CD14-positive monocyte (primary cell): ENCODE results near the gene SLC4A11. TPM values are rescaled to one million over a fixed set of nuclear protein-coding genes. Genes with fewer than 3 reads are reported as not detected.

Source experiments
- DNase-seq, 3 donors: peaks; one replicate each; pipeline ENCODE4 v3.0.0-alpha.2; 2011 to 2022
- H2AFZ ChIP-seq: 2 replicates; pipeline ENCODE4 v1.6.0; 2012; ENCODE audit warnings: mild to moderate bottlenecking, low read depth, low read length, inconsistent platforms; ENCODE audit not compliant: insufficient read depth, poor library complexity, severe bottlenecking
- H3K27ac ChIP-seq, 2 donors: 1 replicate in 1 of 2; 2 replicates in 1 of 2; pipeline ENCODE4 v1.5.1; 2012 to 2013; ENCODE audit warnings: low read length in 2 of 2, control low read depth in 1 of 2, inconsistent platforms in 1 of 2, low read depth in 1 of 2, mild to moderate bottlenecking in 1 of 2
- H3K27me3 ChIP-seq, 2 donors: one replicate each; pipeline versions ENCODE4 v1.6.0 to v1.6.1; 2011 to 2013; ENCODE audit warnings: low read length in 2 of 2; ENCODE audit not compliant: control insufficient read depth in 2 of 2, insufficient read depth in 2 of 2
- H3K36me3 ChIP-seq, 2 donors: replicated peaks in 1 of 2; 1 replicate in 1 of 2; 2 replicates in 1 of 2; pipeline versions ENCODE4 v1.5.1 to v1.6.1; 2012 to 2013; ENCODE audit warnings: low read length in 2 of 2, control low read depth in 1 of 2, inconsistent platforms in 1 of 2, mild to moderate bottlenecking in 1 of 2; ENCODE audit not compliant: insufficient read depth in 2 of 2, control insufficient read depth in 1 of 2
- H3K4me1 ChIP-seq, 2 donors: 1 replicate in 1 of 2; 2 replicates in 1 of 2; pipeline versions ENCODE4 v1.5.1 to v1.6.1; 2012 to 2013; ENCODE audit warnings: low read length in 2 of 2, control low read depth in 1 of 2, inconsistent platforms in 1 of 2, mild to moderate bottlenecking in 1 of 2, moderate library complexity in 1 of 2; ENCODE audit not compliant: insufficient read depth in 2 of 2, control insufficient read depth in 1 of 2
- H3K4me2 ChIP-seq: replicated peaks from 2 replicates; pipeline ENCODE3; 2012; ENCODE audit warnings: low read length, moderate library complexity, mild to moderate bottlenecking; ENCODE audit not compliant: poor library complexity, severe bottlenecking; ENCODE audit errors: extremely low read depth
- H3K4me3 ChIP-seq, 3 experiments: fragments of 200-600 bp in 1 of 3; sonication (generic) in 1 of 3; replicated peaks in 1 of 3; 1 replicate in 2 of 3; 2 replicates in 1 of 3; pipeline ENCODE4 v1.5.1; 2011 to 2013; ENCODE audit warnings: low read length in 3 of 3, mild to moderate bottlenecking in 3 of 3, control low read depth in 2 of 3, low read depth in 2 of 3, inconsistent platforms in 1 of 3, moderate library complexity in 1 of 3
- H3K79me2 ChIP-seq: 2 replicates; pipeline ENCODE4 v1.6.0; 2012; ENCODE audit warnings: mild to moderate bottlenecking, control low read depth, inconsistent platforms, low read length, moderate library complexity; ENCODE audit not compliant: insufficient read depth
- H3K9ac ChIP-seq: 2 replicates; pipeline ENCODE4 v1.6.0; 2017; ENCODE audit warnings: low read length, mild to moderate bottlenecking; ENCODE audit not compliant: insufficient read depth, poor library complexity, severe bottlenecking
- H3K9me3 ChIP-seq, 2 donors: replicated peaks in 1 of 2; 1 replicate in 1 of 2; 2 replicates in 1 of 2; pipeline versions ENCODE4 v1.5.1 to v1.6.1; 2012 to 2013; ENCODE audit warnings: low read length in 2 of 2, control low read depth in 1 of 2; ENCODE audit not compliant: control insufficient read depth in 1 of 2, insufficient read depth in 1 of 2
- H4K20me1 ChIP-seq: 2 replicates; pipeline ENCODE4 v1.6.0; 2012; ENCODE audit warnings: mild to moderate bottlenecking, low read length, control low read depth, moderate library complexity; ENCODE audit not compliant: insufficient read depth
- H3K27ac Mint-ChIP-seq, 7 donors: one replicate each; pipeline ENCODE4 v1.8.0; 2020; ENCODE audit warnings: mild to moderate bottlenecking in 7 of 7, mixed read lengths in 7 of 7, moderate library complexity in 6 of 7, inconsistent platforms in 2 of 7
- H3K27me3 Mint-ChIP-seq, 3 donors: one replicate each; pipeline ENCODE4 v1.8.0; 2021 to 2022; ENCODE audit warnings: low read depth in 3 of 3, mild to moderate bottlenecking in 3 of 3, mixed read lengths in 3 of 3, moderate library complexity in 3 of 3, inconsistent platforms in 1 of 3
- H3K36me3 Mint-ChIP-seq, 2 donors: one replicate each; pipeline ENCODE4 v1.8.0; 2020; ENCODE audit warnings: mixed read lengths in 2 of 2, inconsistent platforms in 1 of 2, mild to moderate bottlenecking in 1 of 2
- H3K4me1 Mint-ChIP-seq: one replicate; pipeline ENCODE4 v1.8.0; 2020; ENCODE audit warnings: mild to moderate bottlenecking, mixed read lengths
- H3K4me3 Mint-ChIP-seq, 2 donors: one replicate each; pipeline ENCODE4 v1.8.0; 2020; ENCODE audit warnings: mild to moderate bottlenecking in 2 of 2, mixed read lengths in 2 of 2, moderate library complexity in 1 of 2
- H3K9me3 Mint-ChIP-seq, 7 donors: one replicate each; pipeline ENCODE4 v1.8.0; 2020 to 2022; ENCODE audit warnings: mixed read lengths in 7 of 7, mild to moderate bottlenecking in 6 of 7, moderate library complexity in 6 of 7, inconsistent platforms in 2 of 7
- CTCF ChIP-seq: fragments of 200-600 bp; IDR thresholded peaks from one replicate; pipeline ENCODE4 v1.8.0; 2022; ENCODE audit warnings: antibody characterized with exemption, mild to moderate bottlenecking
- WGBS: methylation state at CpG from one replicate; pipeline ENCODE4 v1.1.5; 2013; ENCODE audit warnings: missing lambda C conversion rate; ENCODE audit not compliant: insufficient coverage; 5-methylcytosine and 5-hydroxymethylcytosine counted together
- intact Hi-C, 2 donors: fragments of 100-400 bp; cut with micrococcal nuclease; formaldehyde crosslinking; loops; one replicate each; pipeline versions ENCODE4 v1.15.0 to v1.15.1; 2023
- polyA plus RNA-seq, 3 donors: library from polyadenylated mRNA; depleted of rRNA in 1 of 3; unstranded in 2 of 3; stranded (reverse) in 1 of 3; fragments of 300-500 nt in 2 of 3; fragments of >200 nt in 1 of 3; fragmentation: Illumina TruSeq in 2 of 3; gene quantifications; 1 replicate in 2 of 3; 2 replicates in 1 of 3; pipeline ENCODE4 v1.2.3, GENCODE V29; 2012 to 2021

Gene SLC4A11
- polyA plus RNA-seq, 3 donors, result 0.11 to 0.33 TPM; not detected in 1

- intact Hi-C loops, result no loop called here
- no peaks in the 10 kb centered on the region for H3K36me3 ChIP-seq
- no peak overlapping the region for H3K27ac ChIP-seq
- DNase-seq, result no peak
- no peak overlapping the region for H3K27ac Mint-ChIP-seq
- no peak overlapping the region for H3K9ac ChIP-seq
- peaks cover 0 to 1% of the 10 kb centered on the region in 2 donors for H3K27me3 ChIP-seq
- no peak overlapping the region for H3K4me3 Mint-ChIP-seq
- H3K9me3 Mint-ChIP-seq, result peaks cover 0 to 1% (median 0%) of the 10 kb centered on the region in 7 donors
- H3K4me1 Mint-ChIP-seq, result peaks cover 3% of the 10 kb centered on the region
- H3K4me2 ChIP-seq, result no peak overlapping the region
- no peak overlapping the region for H3K4me3 ChIP-seq
- no CpG with 5 or more reads among the region's 5 CpGs for WGBS
- no peaks in the 10 kb centered on the region for H3K79me2 ChIP-seq
- peaks cover 2 to 3% of the 10 kb centered on the region in 2 donors for H3K36me3 Mint-ChIP-seq
- no peak for TF ChIP-seq CTCF
- no peak overlapping the region for H2AFZ ChIP-seq
- H3K27me3 Mint-ChIP-seq, result peaks cover 4 to 7% (median 7%) of the 10 kb centered on the region in 3 donors
- no peaks in the 10 kb centered on the region for H4K20me1 ChIP-seq
- no peaks in the 10 kb centered on the region for H3K9me3 ChIP-seq
- H3K4me1 ChIP-seq, result no peaks in the 10 kb centered on the region
These were observed 57.7 kb downstream of the SLC4A11 start for GRCh38 chr20:3181270-3181669.

DNA sequence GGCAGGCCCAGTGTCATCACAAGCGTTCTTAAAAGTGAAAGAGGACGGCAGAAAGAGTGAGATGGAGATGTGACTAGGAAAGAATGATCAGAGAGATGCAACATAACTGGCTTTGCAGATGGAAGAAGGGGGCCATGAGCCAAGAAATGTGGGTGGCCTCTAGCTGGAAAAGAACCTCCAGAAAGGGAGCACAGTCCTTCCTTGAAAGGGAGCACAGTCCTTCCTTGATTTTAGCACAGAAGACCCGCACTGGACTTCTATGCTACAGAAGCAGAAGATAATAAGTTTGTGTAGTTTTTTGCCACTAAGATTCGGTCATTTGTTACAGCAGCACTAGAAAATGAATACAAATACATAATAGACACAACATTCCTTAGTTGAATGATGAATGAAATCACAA lies 58.7 kb downstream of the SLC4A11 start:
- no peaks in the 10 kb centered on the region for H3K79me2 ChIP-seq
- peaks cover 14 to 17% (median 16%) of the 10 kb centered on the region in 3 donors for H3K27me3 Mint-ChIP-seq
- WGBS, result 70% methylated on average over 2 of the region's 4 CpGs
- no peaks in the 10 kb centered on the region for H3K9me3 ChIP-seq
- no peaks in the 10 kb centered on the region for H3K36me3 ChIP-seq
- peaks cover 0 to 5% of the 10 kb centered on the region in 2 donors for H3K36me3 Mint-ChIP-seq
- H3K4me3 Mint-ChIP-seq, result no peak overlapping the region
- no peak overlapping the region for H3K4me3 ChIP-seq
- H2AFZ ChIP-seq, result no peak overlapping the region
- H3K4me2 ChIP-seq, result no peak overlapping the region
- peaks cover 3 to 11% of the 10 kb centered on the region in 2 donors for H3K27me3 ChIP-seq
- peaks cover 3% of the 10 kb centered on the region for H3K4me1 Mint-ChIP-seq
- H3K9me3 Mint-ChIP-seq, result peaks cover 0 to 1% (median 0%) of the 10 kb centered on the region in 7 donors
- DNase-seq, result no peak
- H3K27ac ChIP-seq, result no peak overlapping the region
- TF ChIP-seq CTCF, result no peak
- no peak overlapping the region for H3K27ac Mint-ChIP-seq
- intact Hi-C loops, result no loop called here
- no peaks in the 10 kb centered on the region for H3K4me1 ChIP-seq
- no peaks in the 10 kb centered on the region for H4K20me1 ChIP-seq
- H3K9ac ChIP-seq, result no peak overlapping the region
